A549 (cell line): Measurements from ENCODE around the gene FUOM.

Experiments
- MYC ChIP-seq: IDR thresholded peaks from 2 replicates; pipeline ENCODE4 v1.6.1; 2012; ENCODE audit warnings: mild to moderate bottlenecking, inconsistent platforms, low read length, improper control_type of control experiment, borderline replicate concordance
- ZFP36 ChIP-seq: fragments of 450-650 bp; IDR thresholded peaks from 2 replicates; pipeline ENCODE4 v1.6.1; 2014; ENCODE audit warnings: borderline replicate concordance; ENCODE audit not compliant: partially characterized antibody
- TF ChIP-seq, protein P1 (sequence below): fragments of >200 bp; sonication (Bioruptor Twin); formaldehyde crosslinking; IDR thresholded peaks from 3 replicates; pipeline ENCODE4 v1.5.1; 2016

DNA sequence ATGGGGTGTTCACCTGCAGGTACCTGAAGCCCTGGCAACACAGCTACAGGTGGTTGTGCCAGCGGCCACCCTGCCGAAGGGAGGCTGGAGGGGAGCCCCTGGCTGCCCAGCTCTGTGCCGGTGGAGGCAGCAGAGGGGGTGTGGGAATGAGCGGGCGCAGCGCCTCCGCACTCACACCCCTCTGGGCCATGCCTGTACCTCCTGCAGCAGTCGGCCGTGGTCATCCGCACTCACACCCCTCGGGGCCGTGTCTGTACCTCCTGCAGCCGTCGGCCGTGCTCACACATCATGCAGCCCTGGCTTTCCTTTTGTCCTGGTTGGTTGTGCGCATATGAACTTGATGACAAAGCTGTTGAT lies 47.4 kb downstream of the FUOM start:
- TF ChIP-seq ZFP36 = no peak
- TF ChIP-seq MYC = no peak
- TF ChIP-seq, protein P1, sequence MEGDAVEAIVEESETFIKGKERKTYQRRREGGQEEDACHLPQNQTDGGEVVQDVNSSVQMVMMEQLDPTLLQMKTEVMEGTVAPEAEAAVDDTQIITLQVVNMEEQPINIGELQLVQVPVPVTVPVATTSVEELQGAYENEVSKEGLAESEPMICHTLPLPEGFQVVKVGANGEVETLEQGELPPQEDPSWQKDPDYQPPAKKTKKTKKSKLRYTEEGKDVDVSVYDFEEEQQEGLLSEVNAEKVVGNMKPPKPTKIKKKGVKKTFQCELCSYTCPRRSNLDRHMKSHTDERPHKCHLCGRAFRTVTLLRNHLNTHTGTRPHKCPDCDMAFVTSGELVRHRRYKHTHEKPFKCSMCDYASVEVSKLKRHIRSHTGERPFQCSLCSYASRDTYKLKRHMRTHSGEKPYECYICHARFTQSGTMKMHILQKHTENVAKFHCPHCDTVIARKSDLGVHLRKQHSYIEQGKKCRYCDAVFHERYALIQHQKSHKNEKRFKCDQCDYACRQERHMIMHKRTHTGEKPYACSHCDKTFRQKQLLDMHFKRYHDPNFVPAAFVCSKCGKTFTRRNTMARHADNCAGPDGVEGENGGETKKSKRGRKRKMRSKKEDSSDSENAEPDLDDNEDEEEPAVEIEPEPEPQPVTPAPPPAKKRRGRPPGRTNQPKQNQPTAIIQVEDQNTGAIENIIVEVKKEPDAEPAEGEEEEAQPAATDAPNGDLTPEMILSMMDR = no peak
